ENCODE measurements around the gene CHML. TPM values are rescaled to one million over a fixed set of nuclear protein-coding genes. Genes with fewer than 3 reads are reported as not detected.

CHML gene
- total and polyA plus RNA-seq, 12 donors, result 0.30 to 10.0 (median 3.0) TPM

GRCh38 chr1:241614572-241614971, 25.6 kb downstream of the CHML start:
- H3K9me3 ChIP-seq (replicated peaks in 1 of 3), result no peaks in the 10 kb centered on the region
- no peak overlapping the region for H3K27ac ChIP-seq
- no peak for DNase-seq
- intact Hi-C loops (cut with DNase I), result loop anchor here in 1 of 2 donors (5.0 kb wide), 1 partner anchor 223 kb away; no protein-coding TSS in a partner anchor
- no peaks in the 10 kb centered on the region for H3K27me3 ChIP-seq
- WGBS, 4 donors, result 64 to 84% (median 74%) methylated on average over 4 of the region's 4 CpGs
- H3K36me3 ChIP-seq (replicated peaks in 1 of 2), result no peaks in the 10 kb centered on the region
- H3K4me1 ChIP-seq (replicated peaks in 1 of 2), result peaks cover 0 to 7% of the 10 kb centered on the region in 2 donors
- TF ChIP-seq, protein P1, sequence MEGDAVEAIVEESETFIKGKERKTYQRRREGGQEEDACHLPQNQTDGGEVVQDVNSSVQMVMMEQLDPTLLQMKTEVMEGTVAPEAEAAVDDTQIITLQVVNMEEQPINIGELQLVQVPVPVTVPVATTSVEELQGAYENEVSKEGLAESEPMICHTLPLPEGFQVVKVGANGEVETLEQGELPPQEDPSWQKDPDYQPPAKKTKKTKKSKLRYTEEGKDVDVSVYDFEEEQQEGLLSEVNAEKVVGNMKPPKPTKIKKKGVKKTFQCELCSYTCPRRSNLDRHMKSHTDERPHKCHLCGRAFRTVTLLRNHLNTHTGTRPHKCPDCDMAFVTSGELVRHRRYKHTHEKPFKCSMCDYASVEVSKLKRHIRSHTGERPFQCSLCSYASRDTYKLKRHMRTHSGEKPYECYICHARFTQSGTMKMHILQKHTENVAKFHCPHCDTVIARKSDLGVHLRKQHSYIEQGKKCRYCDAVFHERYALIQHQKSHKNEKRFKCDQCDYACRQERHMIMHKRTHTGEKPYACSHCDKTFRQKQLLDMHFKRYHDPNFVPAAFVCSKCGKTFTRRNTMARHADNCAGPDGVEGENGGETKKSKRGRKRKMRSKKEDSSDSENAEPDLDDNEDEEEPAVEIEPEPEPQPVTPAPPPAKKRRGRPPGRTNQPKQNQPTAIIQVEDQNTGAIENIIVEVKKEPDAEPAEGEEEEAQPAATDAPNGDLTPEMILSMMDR (IDR thresholded peaks at IDR 0.05), result no peak
- no peak for TF ChIP-seq POLR2A (IDR thresholded peaks at IDR 0.05)
- H3K4me3 ChIP-seq, result no peak overlapping the region

DNA sequence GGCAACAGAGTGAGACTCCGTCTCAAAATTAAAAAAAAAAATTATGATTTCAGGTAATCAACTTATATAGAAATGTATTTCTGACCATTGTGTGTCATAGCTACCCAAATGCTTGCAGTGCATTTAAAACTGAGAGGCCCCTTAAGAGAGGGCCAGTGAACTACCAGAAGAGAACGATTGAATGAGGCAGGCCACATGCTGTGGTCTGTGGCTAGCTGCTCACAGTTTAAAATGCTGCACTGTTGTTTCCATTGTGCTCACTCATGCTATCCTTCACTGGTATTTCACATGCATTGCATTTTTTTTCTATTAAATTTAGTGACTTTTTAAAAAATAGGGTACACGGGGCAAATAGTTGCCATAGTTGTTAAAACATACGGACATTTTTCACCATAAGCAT, 26.0 kb downstream of the CHML start:
- Histone ChIP-seq H3K27ac (no peak overlapping the region), H3K36me3 (replicated peaks in 1 of 2) (no peaks in the 10 kb centered on the region), H3K27me3 (no peaks in the 10 kb centered on the region), H3K4me1 (replicated peaks in 1 of 2) (peaks cover 0 to 7% of the 10 kb centered on the region in 2 donors), H3K4me3 (no peak overlapping the region), H3K9me3 (replicated peaks in 1 of 3) (no peaks in the 10 kb centered on the region)
- DNase-seq, result no peak
- no peak for TF ChIP-seq POLR2A (IDR thresholded peaks at IDR 0.05)
- TF ChIP-seq, protein P1 (IDR thresholded peaks at IDR 0.05), result no peak
- intact Hi-C loops (cut with DNase I), result loop anchor here in 1 of 2 donors (5.0 kb wide), 1 partner anchor 223 kb away; no protein-coding TSS in a partner anchor
- WGBS, 4 donors, result 90 to 94% (median 92%) methylated on average over 4 of the region's 4 CpGs

DNA sequence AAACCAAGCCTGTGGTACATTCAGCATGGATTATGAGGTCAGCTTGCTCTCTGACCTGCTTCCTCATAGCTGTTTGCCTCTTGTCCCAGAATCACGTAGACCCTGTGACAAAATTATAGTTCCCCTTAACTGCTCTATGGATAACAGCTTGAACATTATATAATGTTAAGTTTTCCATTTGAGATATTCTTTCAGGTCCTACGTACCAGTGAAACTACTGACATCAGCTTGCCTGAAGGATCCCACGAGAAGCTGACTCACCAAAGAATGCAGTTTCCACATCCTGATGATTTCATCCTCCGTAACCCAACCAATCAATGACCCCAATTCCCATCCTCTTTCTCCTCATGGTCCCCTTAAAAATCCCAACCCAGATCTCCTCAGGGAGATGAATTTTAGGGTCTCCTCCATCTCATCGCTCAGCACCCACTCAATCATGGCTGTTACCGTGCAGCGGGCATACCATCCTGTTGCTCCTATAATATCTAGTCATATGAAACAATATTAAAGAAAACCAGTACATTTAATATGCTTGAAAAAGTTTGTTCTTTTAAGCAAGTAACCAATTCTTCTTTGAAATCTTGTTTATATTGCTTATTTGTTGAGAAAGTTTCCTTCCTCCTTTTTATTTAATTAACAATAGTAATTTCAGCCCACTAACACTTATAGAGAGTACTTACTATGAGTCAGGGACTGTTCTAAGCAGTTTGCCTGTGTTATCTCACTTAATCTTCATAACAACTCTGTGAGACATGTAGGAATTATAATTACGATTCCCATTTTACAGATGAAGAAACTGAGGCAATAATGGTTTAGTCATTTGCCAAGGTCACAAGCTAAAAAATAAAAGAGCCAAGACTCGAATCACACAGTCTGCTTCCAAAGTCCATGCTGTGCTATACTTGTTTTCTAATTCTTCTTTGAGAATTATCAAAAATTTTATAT, 27.4 kb downstream of the CHML start:
- H3K9me3 ChIP-seq (replicated peaks in 1 of 3), result no peaks in the 10 kb centered on the region
- no peak for TF ChIP-seq POLR2A (IDR thresholded peaks at IDR 0.05)
- TF ChIP-seq, protein P1 (IDR thresholded peaks at IDR 0.05), result no peak
- H3K4me1 ChIP-seq (replicated peaks in 1 of 2), result peaks cover 0 to 7% of the 10 kb centered on the region in 2 donors
- no peaks in the 10 kb centered on the region for H3K27me3 ChIP-seq
- 64 to 78% (median 68%) methylated on average over 9 of the region's 9 CpGs for WGBS, 4 donors
- peak overlapping the region in 1 of 5 donors; percentile 25 for H3K27ac ChIP-seq
- H3K36me3 ChIP-seq (replicated peaks in 1 of 2), result no peaks in the 10 kb centered on the region
- DNase-seq, result peak in 5 of 7 donors; percentile 32 to 55 (median 41)
- intact Hi-C loops (cut with DNase I), result loop anchor here in 1 of 2 donors (5.0 kb wide), 1 partner anchor 224 kb away; no protein-coding TSS in a partner anchor
- H3K4me3 ChIP-seq, result no peak overlapping the region

DNA sequence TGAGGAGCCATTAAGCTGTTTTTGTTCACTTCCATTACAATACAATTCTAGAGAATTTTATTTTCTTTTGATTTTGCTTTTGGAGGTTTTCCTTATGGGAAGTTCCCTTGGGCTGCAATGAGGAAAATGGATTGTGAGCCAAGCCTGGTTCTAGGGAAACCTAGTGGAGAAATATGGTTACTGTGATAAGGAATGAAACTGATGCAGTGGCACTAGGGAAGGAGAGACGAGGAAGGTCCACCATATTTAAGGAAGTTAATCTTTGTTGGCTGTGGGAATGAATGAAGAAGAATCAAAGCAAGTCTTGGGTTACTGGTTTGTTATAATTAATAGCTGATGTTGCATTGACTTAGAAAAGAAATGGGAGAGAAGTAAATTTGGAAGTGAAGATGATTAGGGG, 28.4 kb downstream of the CHML start:
- no peak overlapping the region for H3K4me3 ChIP-seq
- H3K4me1 ChIP-seq (replicated peaks in 1 of 2), result peaks cover 0 to 7% of the 10 kb centered on the region in 2 donors
- no peaks in the 10 kb centered on the region for H3K9me3 ChIP-seq (replicated peaks in 1 of 3)
- no peaks in the 10 kb centered on the region for H3K36me3 ChIP-seq (replicated peaks in 1 of 2)
- intact Hi-C loops (cut with DNase I), result loop anchor here in 1 of 2 donors (5.0 kb wide), 1 partner anchor 226 kb away; no protein-coding TSS in a partner anchor
- WGBS, 4 donors, result 80 to 91% (median 83%) methylated on average over 1 of the region's 1 CpG
- no peak overlapping the region for H3K27ac ChIP-seq
- no peaks in the 10 kb centered on the region for H3K27me3 ChIP-seq
- no peak for DNase-seq
- TF ChIP-seq, protein P1 (IDR thresholded peaks at IDR 0.05), result peak in 1 of 6 experiments; percentile 9
- no peak for TF ChIP-seq POLR2A (IDR thresholded peaks at IDR 0.05)
